ENCODE data around the gene MTCP1. TPM values are rescaled to one million over a fixed set of nuclear protein-coding genes. Genes with fewer than 3 reads are reported as not detected.

The MTCP1 gene
- total RNA-seq, 1 experiment from 2014 or later = 17.1 TPM

DNA sequence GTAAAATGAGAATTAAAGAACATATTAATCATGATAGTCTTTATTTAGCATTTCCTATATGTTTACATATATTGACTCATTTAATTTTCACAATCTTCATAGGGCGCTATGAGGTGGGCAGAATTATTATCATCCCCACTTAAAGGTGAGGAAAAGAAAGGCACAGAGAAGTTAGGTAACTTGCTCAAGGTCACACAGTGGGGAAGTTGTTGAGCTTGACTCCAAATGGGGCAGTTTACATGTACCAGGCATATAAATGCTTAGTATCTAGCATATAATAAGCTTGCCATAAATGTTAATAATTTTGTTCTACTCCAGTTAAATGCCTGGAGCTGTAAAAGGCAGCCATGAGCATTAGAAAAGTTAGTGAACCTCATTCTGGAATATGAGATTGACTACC is 1.5 kb downstream of the MTCP1 start:
- no peak for DNase-seq
- Mint-ChIP-seq H3K9me3 (ENCODE audit: low read depth, unreplicated experiment) (no peaks in the 10 kb centered on the region), H3K27me3 (ENCODE audit: unreplicated experiment) (no peaks in the 10 kb centered on the region), H3K4me1 (ENCODE audit: low read depth, unreplicated experiment) (peaks cover 40% of the 10 kb centered on the region), H3K36me3 (ENCODE audit: insufficient read depth, unreplicated experiment) (peaks cover 39% of the 10 kb centered on the region), H3K4me3 (ENCODE audit: low read depth, unreplicated experiment) (peak overlapping the region; percentile 92), H3K27ac (ENCODE audit: unreplicated experiment) (no peak overlapping the region)
- TF ChIP-seq, protein P1, sequence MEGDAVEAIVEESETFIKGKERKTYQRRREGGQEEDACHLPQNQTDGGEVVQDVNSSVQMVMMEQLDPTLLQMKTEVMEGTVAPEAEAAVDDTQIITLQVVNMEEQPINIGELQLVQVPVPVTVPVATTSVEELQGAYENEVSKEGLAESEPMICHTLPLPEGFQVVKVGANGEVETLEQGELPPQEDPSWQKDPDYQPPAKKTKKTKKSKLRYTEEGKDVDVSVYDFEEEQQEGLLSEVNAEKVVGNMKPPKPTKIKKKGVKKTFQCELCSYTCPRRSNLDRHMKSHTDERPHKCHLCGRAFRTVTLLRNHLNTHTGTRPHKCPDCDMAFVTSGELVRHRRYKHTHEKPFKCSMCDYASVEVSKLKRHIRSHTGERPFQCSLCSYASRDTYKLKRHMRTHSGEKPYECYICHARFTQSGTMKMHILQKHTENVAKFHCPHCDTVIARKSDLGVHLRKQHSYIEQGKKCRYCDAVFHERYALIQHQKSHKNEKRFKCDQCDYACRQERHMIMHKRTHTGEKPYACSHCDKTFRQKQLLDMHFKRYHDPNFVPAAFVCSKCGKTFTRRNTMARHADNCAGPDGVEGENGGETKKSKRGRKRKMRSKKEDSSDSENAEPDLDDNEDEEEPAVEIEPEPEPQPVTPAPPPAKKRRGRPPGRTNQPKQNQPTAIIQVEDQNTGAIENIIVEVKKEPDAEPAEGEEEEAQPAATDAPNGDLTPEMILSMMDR (IDR thresholded peaks at IDR 0.05; ENCODE audit: unreplicated experiment) = no peak
- no TSS peak for BruUV-seq (replicated peaks)
- CTCF ChIA-PET = interaction anchor here (0.6 kb wide), 1 partner anchor 598 kb away, joined by 3 read pairs; no protein-coding TSS in a partner anchor
- intact Hi-C loops (cut with micrococcal nuclease; ENCODE audit: unreplicated experiment) = no loop called here

DNA sequence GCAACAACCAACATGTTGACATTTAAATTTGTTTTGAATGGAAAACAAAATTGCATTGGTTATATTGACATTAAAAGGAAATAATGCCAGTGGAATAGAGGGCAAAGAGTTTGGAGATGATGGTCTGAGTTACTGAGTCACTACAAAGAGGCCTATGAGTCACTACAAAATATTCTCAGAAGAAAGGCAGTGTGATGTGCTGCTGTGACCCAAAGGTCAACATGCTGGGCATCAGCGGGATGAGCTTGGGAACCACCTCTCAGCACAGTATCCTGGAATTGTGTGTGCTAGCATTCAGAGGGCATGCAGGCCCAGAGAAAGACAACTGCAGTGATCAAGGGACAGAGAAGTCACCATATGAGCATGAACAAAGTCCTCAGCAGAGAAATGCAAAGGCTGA is 2.8 kb downstream of the MTCP1 start:
- peaks cover 32% of the 10 kb centered on the region for H3K36me3 Mint-ChIP-seq (ENCODE audit: insufficient read depth, unreplicated experiment)
- intact Hi-C loops (cut with micrococcal nuclease; ENCODE audit: unreplicated experiment) = no loop called here
- CTCF ChIA-PET = no interaction called here
- BruUV-seq (replicated peaks) = no TSS peak
- no peak overlapping the region for H3K4me3 Mint-ChIP-seq (ENCODE audit: low read depth, unreplicated experiment)
- no peaks in the 10 kb centered on the region for H3K27me3 Mint-ChIP-seq (ENCODE audit: unreplicated experiment)
- H3K27ac Mint-ChIP-seq (ENCODE audit: unreplicated experiment) = no peak overlapping the region
- no peak for DNase-seq
- H3K4me1 Mint-ChIP-seq (ENCODE audit: low read depth, unreplicated experiment) = peaks cover 28% of the 10 kb centered on the region
- no peaks in the 10 kb centered on the region for H3K9me3 Mint-ChIP-seq (ENCODE audit: low read depth, unreplicated experiment)
- TF ChIP-seq, protein P1 (IDR thresholded peaks at IDR 0.05; ENCODE audit: unreplicated experiment) = no peak

DNA sequence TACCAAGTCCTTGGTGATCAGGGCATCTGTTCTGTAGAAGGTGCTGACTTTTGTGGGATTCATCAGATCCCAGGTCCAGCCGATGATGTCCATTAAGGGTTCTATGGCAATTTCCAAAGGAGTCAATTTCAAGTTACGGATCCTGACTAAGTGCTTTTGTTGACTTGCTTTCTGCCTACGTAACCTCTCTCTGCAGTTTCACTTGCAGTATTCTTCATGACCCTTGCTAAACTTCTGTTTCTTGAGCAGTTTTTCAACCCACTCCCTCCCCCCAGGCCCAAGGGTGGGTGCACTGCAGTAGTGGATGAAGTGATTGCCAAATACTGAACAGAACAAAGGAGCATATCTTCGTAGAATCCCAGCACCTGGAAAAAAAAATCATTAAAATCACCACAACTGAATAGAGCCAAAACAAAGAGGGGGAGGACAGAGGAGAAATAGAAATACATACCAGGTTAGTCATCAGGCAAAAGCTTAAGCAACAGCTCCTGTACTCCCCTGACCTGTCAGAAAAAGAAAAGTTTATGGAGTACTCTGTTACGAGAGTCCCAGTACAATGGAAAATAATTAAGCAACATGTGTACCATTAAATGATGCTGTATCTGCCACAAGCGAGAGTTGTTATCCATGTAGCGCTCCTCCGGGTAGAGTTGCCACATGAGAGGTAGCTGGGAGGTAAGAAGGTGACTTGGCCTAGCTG is 5.8 kb downstream of the MTCP1 start:
- CTCF ChIA-PET = no interaction called here
- Mint-ChIP-seq H3K36me3 (ENCODE audit: insufficient read depth, unreplicated experiment) (peaks cover 7% of the 10 kb centered on the region), H3K4me3 (ENCODE audit: low read depth, unreplicated experiment) (no peak overlapping the region), H3K9me3 (ENCODE audit: low read depth, unreplicated experiment) (no peaks in the 10 kb centered on the region), H3K27me3 (ENCODE audit: unreplicated experiment) (no peaks in the 10 kb centered on the region), H3K27ac (ENCODE audit: unreplicated experiment) (no peak overlapping the region), H3K4me1 (ENCODE audit: low read depth, unreplicated experiment) (peaks cover 21% of the 10 kb centered on the region)
- TF ChIP-seq, protein P1 (IDR thresholded peaks at IDR 0.05; ENCODE audit: unreplicated experiment) = no peak
- BruUV-seq (replicated peaks) = no TSS peak
- intact Hi-C loops (cut with micrococcal nuclease; ENCODE audit: unreplicated experiment) = no loop called here
- no peak for DNase-seq

DNA sequence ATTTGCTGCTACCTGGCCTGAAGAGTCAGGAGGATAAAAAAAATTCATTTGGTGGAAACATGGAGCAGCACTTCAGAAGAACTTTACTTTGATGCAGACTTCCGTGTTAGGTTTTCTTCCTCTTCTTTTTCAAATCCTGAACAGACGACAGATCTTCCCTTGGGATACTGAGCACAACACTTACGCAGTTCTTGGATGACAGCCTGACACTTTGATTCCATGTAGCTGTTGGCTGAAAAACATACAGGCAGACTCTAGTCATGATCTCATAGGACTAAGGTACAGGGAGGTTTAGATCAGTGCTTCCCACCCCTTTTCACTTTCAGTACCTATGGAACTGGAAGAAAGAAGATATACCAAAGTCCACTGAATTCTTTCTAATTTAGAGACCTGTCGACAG is 9.2 kb downstream of the MTCP1 start:
- no peaks in the 10 kb centered on the region for H3K36me3 Mint-ChIP-seq (ENCODE audit: insufficient read depth, unreplicated experiment)
- no TSS peak for BruUV-seq (replicated peaks)
- H3K4me3 Mint-ChIP-seq (ENCODE audit: low read depth, unreplicated experiment) = no peak overlapping the region
- intact Hi-C loops (cut with micrococcal nuclease; ENCODE audit: unreplicated experiment) = no loop called here
- TF ChIP-seq, protein P1 (IDR thresholded peaks at IDR 0.05; ENCODE audit: unreplicated experiment) = no peak
- H3K27ac Mint-ChIP-seq (ENCODE audit: unreplicated experiment) = no peak overlapping the region
- peaks cover 11% of the 10 kb centered on the region for H3K4me1 Mint-ChIP-seq (ENCODE audit: low read depth, unreplicated experiment)
- H3K9me3 Mint-ChIP-seq (ENCODE audit: low read depth, unreplicated experiment) = no peaks in the 10 kb centered on the region
- DNase-seq = no peak
- CTCF ChIA-PET = no interaction called here
- H3K27me3 Mint-ChIP-seq (ENCODE audit: unreplicated experiment) = no peaks in the 10 kb centered on the region

All from Calu3 (cell line).